MM.1S (cell line): Measurements from ENCODE around the gene MINDY3.

Source experiments
- EZH2 ChIP-seq: fragments of 300-600 bp; sonication (generic); optimal IDR thresholded peaks from 2 replicates; pipeline ENCODE3; 2017; ENCODE audit warnings: low read depth, mild to moderate bottlenecking, antibody characterized with exemption, low read length, mixed read lengths
- EZH2phosphoT487 ChIP-seq: fragments of 300-600 bp; sonication (generic); IDR thresholded peaks from 2 replicates; pipeline ENCODE4 v1.6.1; 2018; ENCODE audit warnings: antibody characterized with exemption, low read length
- TF ChIP-seq, protein P1 (sequence below): fragments of 300-600 bp; sonication (generic); IDR thresholded peaks from 2 replicates; pipeline ENCODE4 v1.5.1; 2016; ENCODE audit warnings: antibody characterized with exemption, low read length, mixed read lengths

DNA sequence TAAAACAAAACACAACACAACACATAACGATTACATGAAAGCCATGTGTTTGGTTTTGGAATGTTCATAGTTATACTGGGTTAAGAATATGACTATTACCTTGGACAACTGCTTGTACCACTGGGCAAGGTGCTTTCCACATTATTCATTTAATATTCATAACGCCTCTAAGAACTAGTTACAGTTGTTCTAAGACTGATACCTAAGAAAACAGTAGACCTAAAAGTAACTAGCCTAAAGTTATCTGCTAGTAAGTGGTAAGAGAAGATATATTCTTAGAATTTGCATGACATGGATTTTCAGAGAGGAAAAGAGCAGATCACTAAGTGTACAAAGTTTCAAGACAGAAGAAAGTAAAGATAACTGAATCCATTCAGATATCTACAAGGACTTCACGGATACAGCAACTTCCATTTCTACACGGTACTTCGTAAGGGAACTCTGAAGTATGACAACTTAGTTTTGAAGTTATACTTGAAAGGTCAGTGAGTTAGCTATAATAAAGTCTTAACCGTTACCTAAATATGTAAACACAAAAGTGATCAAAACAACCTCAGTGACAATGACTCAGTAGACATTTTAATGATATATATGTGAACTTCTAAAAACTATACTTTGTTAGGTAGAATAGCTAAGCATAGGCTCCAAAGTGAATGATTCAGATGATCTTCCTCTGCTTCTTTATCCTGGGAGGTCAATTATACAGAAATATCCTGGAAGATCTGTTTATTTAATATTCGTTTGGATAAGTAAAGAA lies 65.1 kb downstream of the MINDY3 start:
- TF ChIP-seq EZH2phosphoT487 = no peak
- TF ChIP-seq, protein P1, sequence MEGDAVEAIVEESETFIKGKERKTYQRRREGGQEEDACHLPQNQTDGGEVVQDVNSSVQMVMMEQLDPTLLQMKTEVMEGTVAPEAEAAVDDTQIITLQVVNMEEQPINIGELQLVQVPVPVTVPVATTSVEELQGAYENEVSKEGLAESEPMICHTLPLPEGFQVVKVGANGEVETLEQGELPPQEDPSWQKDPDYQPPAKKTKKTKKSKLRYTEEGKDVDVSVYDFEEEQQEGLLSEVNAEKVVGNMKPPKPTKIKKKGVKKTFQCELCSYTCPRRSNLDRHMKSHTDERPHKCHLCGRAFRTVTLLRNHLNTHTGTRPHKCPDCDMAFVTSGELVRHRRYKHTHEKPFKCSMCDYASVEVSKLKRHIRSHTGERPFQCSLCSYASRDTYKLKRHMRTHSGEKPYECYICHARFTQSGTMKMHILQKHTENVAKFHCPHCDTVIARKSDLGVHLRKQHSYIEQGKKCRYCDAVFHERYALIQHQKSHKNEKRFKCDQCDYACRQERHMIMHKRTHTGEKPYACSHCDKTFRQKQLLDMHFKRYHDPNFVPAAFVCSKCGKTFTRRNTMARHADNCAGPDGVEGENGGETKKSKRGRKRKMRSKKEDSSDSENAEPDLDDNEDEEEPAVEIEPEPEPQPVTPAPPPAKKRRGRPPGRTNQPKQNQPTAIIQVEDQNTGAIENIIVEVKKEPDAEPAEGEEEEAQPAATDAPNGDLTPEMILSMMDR = no peak
- no peak for TF ChIP-seq EZH2
